KOPT-K1 (cell line): ENCODE measurements around the gene PARVA.

Source experiments
- H3K27ac ChIP-seq: fragments of 200-600 bp; sonication (generic); 2 replicates; pipeline ENCODE4 v1.5.1; 2016; ENCODE audit warnings: antibody characterized with exemption, mild to moderate bottlenecking, low read depth, low read length; ENCODE audit not compliant: poor library complexity, severe bottlenecking
- H3K36me3 ChIP-seq: fragments of 200-600 bp; sonication (generic); 2 replicates; pipeline ENCODE4 v1.5.1; 2017; ENCODE audit warnings: antibody characterized with exemption, mild to moderate bottlenecking, low read length, moderate library complexity; ENCODE audit not compliant: insufficient read depth
- H3K9me3 ChIP-seq: fragments of 200-600 bp; sonication (generic); 2 replicates; pipeline ENCODE4 v1.5.1; 2017; ENCODE audit warnings: antibody characterized with exemption, low read length, mild to moderate bottlenecking; ENCODE audit not compliant: insufficient read depth, poor library complexity, severe bottlenecking

Gene PARVA

DNA sequence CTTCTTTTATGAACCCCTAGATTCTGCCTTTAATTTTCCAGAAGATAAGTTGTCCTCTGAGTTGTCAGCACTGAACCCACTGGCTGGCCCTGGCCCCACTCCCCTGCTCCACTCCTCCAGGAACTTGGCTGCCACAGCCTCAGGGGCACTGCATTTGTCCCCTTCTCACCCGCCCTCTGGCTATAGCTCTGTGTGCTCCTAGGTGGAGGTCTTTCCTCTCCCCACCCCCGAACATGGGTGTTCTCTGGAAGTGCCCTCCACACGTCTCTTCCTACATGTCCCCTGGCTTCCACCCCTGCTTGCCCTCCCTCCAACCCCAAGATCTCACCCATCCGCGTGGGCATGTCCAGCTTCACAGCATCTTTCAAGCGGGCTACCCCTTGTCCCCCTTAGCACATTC, 159.2 kb downstream of the PARVA start:
- Histone ChIP-seq H3K9me3 (no peaks in the 10 kb centered on the region), H3K36me3 (no peaks in the 10 kb centered on the region), H3K27ac (no peak overlapping the region)

GRCh38 chr11:12537778-12538401, 160.5 kb downstream of the PARVA start:
- H3K27ac ChIP-seq, result no peak overlapping the region
- H3K9me3 ChIP-seq, result no peaks in the 10 kb centered on the region
- no peaks in the 10 kb centered on the region for H3K36me3 ChIP-seq

DNA sequence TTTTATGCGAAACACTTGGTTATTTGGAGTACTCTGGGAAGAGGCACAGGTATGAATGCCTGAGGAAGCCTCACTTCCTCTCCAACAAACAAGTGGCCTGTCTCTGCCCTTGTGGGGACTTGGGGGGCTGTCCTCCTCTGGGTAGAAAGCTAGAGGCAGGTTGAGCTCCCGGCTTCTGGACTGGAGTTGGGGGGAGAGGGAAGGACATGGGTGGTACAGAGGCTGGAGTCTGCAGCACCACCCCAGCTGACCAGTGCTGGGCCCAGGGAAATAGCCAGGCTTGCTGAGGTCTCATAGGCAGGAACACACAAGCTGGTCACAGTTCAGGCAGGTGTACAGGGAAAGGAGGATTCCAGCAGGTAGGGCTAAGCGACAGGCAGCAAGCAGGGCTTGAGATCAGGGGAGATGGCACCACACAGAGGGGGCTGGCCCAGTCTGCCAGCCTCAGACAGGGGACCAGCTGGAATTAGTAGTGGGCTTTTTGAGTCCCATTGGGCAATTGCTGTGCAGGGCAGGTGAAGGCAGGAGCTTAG, 161.6 kb downstream of the PARVA start:
- H3K36me3 ChIP-seq, result no peaks in the 10 kb centered on the region
- H3K9me3 ChIP-seq, result no peaks in the 10 kb centered on the region
- H3K27ac ChIP-seq, result no peak overlapping the region

DNA sequence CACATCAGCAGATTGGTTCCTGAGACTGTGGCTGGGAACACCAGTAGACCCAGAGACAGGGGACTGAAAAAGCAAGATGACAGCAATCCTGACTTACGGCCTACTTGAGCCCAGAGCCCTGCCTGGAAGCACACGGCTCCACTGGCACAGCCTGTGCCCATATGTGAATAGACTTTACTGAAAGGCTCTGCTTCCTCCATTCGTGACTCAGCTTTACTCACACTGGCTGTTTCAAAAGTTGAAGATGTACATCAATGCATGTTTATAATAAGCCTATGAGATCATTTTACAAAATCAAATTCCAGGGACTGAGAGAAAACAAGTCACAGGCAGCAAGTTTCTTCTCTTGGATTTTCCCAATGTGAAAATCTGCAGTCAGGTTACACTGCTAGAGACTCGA, 162.2 kb downstream of the PARVA start:
- no peaks in the 10 kb centered on the region for H3K9me3 ChIP-seq
- H3K27ac ChIP-seq, result no peak overlapping the region
- no peaks in the 10 kb centered on the region for H3K36me3 ChIP-seq

GRCh38 chr11:12540075-12540680, 162.8 kb downstream of the PARVA start:
- Histone ChIP-seq H3K9me3 (no peaks in the 10 kb centered on the region), H3K27ac (no peak overlapping the region), H3K36me3 (no peaks in the 10 kb centered on the region)

DNA sequence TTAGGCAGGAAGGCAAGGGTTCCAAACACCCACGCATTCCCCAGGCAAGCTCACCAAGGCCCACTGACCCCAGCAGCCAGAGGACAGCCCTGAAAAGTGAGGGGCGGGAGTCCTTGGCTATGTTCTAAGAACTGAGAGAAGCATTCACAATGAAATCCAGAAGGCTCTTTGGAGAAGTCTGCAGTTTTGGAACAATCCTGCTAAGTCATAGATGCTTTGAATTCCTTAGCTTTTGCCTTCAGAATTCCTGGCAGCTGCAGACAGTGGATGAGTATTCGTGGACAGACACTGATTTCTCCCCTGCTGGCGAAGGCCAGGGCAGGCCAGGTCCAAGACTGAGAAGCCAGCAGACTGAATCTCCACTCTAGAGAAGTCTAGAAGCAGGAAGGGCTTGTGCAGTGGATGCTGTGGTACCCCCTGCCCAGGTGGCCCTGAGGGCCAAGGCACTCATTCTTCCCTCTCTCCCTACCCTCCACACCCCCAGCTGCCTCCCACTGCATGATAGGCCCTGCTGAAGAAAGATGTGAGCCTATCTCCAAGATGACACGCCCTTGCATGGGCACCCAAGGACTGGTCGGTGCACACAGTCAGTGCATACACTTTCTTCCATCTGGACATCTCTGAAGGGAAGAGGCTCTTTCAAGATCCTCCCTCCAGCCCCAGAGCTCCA, 163.7 kb downstream of the PARVA start:
- no peaks in the 10 kb centered on the region for H3K36me3 ChIP-seq
- no peak overlapping the region for H3K27ac ChIP-seq
- no peaks in the 10 kb centered on the region for H3K9me3 ChIP-seq

DNA sequence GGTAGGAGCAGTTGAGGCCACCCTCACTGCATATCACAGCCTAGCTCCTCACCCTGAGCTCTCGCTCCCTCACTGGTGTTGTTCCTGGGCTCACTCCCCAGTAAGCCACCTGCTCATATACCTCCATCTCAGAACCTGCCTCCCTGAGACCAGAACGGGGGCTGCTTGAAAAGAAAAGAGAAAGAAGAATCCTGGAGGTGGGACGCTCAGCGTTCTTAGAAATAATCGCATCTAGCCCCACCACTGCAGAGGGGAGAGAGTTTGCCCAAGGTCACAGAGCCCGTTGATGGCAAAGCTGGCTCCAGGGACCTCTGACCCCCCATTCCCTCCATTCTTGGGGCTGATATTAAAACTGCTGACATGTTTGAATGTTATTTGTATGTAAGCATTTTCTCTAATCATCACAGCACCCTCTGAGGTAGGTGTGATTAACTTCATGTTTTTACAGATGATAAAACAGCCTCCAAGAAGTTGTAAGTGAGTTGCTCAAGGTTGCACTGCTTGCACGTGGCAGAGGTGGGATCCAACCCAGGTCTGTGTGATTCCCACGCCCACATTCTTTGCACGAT, 164.3 kb downstream of the PARVA start:
- Histone ChIP-seq H3K36me3 (no peaks in the 10 kb centered on the region), H3K9me3 (no peaks in the 10 kb centered on the region), H3K27ac (no peak overlapping the region)

- no peaks in the 10 kb centered on the region for H3K36me3 ChIP-seq
- no peak overlapping the region for H3K27ac ChIP-seq
- H3K9me3 ChIP-seq, result no peaks in the 10 kb centered on the region
Measured at GRCh38 chr11:12542186-12542935, 165.0 kb downstream of the PARVA start.

GRCh38 chr11:12543596-12544415, 166.4 kb downstream of the PARVA start:
- Histone ChIP-seq H3K27ac (no peak overlapping the region), H3K36me3 (no peaks in the 10 kb centered on the region), H3K9me3 (no peaks in the 10 kb centered on the region)

DNA sequence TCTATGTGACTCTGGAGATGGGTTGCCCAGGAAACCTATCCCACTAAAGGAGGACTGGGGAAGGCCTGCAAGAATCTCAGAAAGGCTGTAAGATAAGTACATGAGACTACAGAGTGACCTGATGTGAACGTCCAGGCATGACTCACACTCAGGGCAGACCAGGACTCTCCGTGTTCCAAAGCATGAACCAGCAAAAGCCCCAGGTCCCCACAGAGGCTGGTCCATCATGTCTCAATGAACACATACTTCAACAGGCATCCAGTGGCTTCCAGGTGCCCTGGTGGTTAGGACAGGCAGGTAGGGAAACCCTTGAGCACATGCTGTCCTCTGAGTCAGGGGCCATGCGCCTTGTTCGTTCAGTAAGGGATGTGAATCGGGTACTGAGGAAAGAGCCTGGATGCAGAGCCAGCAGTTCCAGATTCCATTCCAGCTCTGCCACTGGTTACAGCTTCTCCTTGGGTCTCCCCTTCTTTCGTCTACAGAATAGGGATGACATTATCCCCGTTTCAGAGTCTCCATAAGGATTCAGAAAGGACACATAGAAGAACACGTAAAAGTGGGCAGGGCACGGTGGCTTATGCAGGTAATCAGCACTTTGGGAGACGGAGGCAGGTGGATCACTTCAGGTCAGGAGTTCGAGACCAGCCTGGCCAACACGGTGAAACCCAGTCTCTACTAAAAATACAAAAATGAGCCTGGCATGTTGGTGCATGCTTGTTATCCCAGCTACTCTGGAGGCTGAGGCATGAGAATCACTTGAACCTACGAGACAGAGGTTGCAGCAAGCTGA, 167.8 kb downstream of the PARVA start:
- no peaks in the 10 kb centered on the region for H3K36me3 ChIP-seq
- H3K9me3 ChIP-seq, result no peaks in the 10 kb centered on the region
- H3K27ac ChIP-seq, result no peak overlapping the region

DNA sequence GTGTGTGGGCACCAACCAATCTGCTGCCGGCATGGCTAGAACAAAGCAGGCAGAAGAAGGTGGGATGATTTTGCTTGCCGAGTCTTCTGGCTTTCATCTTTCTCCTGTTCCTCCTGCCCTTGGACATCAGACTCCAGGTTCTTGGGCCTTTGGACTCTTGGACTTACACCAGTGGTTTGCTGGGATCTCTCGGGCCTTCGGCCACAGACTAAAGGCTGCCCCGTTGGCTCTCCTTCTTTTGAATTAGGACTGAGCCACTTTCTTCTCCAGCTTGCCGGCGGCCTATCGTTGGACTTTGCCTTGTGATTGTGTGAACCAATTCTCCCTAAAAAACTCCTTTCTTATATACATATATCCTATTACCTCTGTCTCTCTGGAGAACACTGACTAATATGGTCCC, 168.8 kb downstream of the PARVA start:
- no peak overlapping the region for H3K27ac ChIP-seq
- H3K9me3 ChIP-seq, result no peaks in the 10 kb centered on the region

DNA sequence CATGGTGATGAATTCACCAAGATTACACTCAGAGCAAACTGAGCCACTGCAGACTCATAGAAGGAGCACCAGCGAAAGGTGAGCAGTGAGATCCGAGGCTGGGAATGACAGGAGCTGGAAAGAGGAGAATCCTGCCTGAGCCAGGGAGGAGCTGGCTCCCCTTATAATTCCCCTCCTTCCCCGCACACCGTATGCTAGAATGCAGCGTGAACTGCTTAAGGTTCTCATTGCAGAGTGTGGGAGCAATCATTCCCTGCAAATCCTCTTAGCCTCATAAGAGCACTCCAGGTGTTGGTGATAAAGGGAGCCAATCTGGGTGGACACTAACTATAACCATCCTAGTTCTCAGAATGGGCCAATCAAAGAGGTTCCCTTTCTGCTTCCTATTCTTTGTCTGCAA, 169.3 kb downstream of the PARVA start:
- Histone ChIP-seq H3K27ac (no peak overlapping the region), H3K9me3 (no peaks in the 10 kb centered on the region), H3K36me3 (no peaks in the 10 kb centered on the region)

More for the DNA sequence above, 168.8 kb downstream of the PARVA start:
- no peaks in the 10 kb centered on the region for H3K36me3 ChIP-seq

DNA sequence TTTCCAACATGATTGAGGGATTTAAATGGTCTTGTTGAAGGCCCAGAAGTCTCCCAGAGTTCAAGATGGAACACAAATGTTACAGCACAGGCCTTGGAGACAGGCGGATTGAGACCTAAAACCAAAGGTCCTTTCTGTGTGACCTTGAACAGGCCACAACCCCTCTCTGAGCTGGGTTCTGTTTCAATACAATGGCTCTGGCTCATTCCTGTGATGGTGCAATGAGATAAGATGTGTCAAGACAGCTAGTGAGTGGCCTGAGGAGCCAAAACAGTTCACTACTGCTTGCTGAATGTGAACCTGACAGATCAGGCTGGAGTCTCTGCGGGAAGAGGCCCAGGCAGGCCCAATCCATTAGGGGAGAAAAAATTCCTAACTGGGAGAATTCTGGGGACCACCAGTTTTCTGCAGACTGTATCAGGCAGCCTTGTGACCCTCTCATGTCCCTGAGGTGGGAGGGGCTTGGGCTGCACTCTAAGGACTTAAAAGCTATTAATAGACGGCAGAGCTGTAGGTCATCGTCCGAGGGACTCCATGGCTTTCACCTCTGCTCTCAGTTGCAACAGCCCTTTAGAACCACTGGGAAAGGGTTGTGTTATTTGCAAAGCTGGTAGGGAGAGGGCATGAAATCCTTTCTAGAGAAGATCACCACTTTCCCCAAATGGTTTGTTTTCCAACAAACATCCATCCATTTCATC, 170.7 kb downstream of the PARVA start:
- Histone ChIP-seq H3K36me3 (no peaks in the 10 kb centered on the region), H3K9me3 (no peaks in the 10 kb centered on the region), H3K27ac (no peak overlapping the region)
